MM.1S (cell line): Measurements from ENCODE around the gene COL28A1.

Experiments
- DNase-seq: peaks from one replicate; pipeline ENCODE4 v3.0.0-alpha.2; 2015
- H2AFZ ChIP-seq: fragments of 300-600 bp; sonication (generic); 2 replicates; pipeline ENCODE4 v1.6.0; 2016; ENCODE audit warnings: antibody characterized with exemption, low read length
- H3F3A ChIP-seq: fragments of 300-600 bp; sonication (generic); 2 replicates; pipeline ENCODE4 v1.6.1; 2016; ENCODE audit warnings: mild to moderate bottlenecking, antibody characterized with exemption, low read length, moderate library complexity, mixed read lengths; ENCODE audit not compliant: insufficient read depth
- H3K27ac ChIP-seq: fragments of 300-600 bp; sonication (generic); 2 replicates; pipeline ENCODE4 v1.5.1; 2016; ENCODE audit warnings: mild to moderate bottlenecking, low read length
- H3K27me3 ChIP-seq: fragments of 300-600 bp; sonication (generic); replicated peaks from 2 replicates; pipeline ENCODE4 v1.6.0; 2016; ENCODE audit warnings: low read length; ENCODE audit not compliant: insufficient read depth
- H3K36me3 ChIP-seq: fragments of 300-600 bp; sonication (generic); replicated peaks from 2 replicates; pipeline ENCODE4 v1.6.1; 2016; ENCODE audit warnings: mild to moderate bottlenecking, low read length, mixed read lengths; ENCODE audit not compliant: insufficient read depth
- H3K4me1 ChIP-seq: fragments of 300-600 bp; sonication (generic); 2 replicates; pipeline ENCODE4 v1.6.1; 2016; ENCODE audit warnings: low read length, mixed read lengths
- H3K4me2 ChIP-seq: fragments of 300-600 bp; sonication (generic); 2 replicates; pipeline ENCODE4 v1.6.0; 2016; ENCODE audit warnings: low read depth, low read length
- H3K4me3 ChIP-seq: fragments of 300-600 bp; sonication (generic); 2 replicates; pipeline ENCODE4 v1.5.1; 2016; ENCODE audit warnings: low read length, mixed read lengths
- H3K79me2 ChIP-seq: fragments of 300-600 bp; sonication (generic); 2 replicates; pipeline ENCODE4 v1.6.1; 2016; ENCODE audit warnings: mixed run types, low read length, mixed read lengths
- H3K9ac ChIP-seq: fragments of 300-600 bp; sonication (generic); 2 replicates; pipeline ENCODE4 v1.6.1; 2016; ENCODE audit warnings: low read length, mixed read lengths
- H3K9me2 ChIP-seq: fragments of 300-600 bp; sonication (generic); replicated peaks from 2 replicates; pipeline ENCODE4 v1.6.1; 2016; ENCODE audit warnings: mild to moderate bottlenecking, low read length, mixed read lengths; ENCODE audit not compliant: insufficient read depth
- H3K9me3 ChIP-seq: fragments of 300-600 bp; sonication (generic); replicated peaks from 2 replicates; pipeline ENCODE4 v1.6.1; 2016; ENCODE audit warnings: mild to moderate bottlenecking, low read length, mixed read lengths; ENCODE audit not compliant: insufficient read depth
- H4K20me1 ChIP-seq: fragments of 300-600 bp; sonication (generic); 2 replicates; pipeline ENCODE4 v1.6.1; 2016; ENCODE audit warnings: mild to moderate bottlenecking, low read length, moderate library complexity, mixed read lengths; ENCODE audit not compliant: insufficient read depth
- CTCF ChIP-seq: fragments of 300-600 bp; sonication (generic); IDR thresholded peaks from 2 replicates; pipeline ENCODE4 v1.5.1; 2016; ENCODE audit warnings: antibody characterized with exemption, low read length, mixed read lengths
- EZH2 ChIP-seq: fragments of 300-600 bp; sonication (generic); optimal IDR thresholded peaks from 2 replicates; pipeline ENCODE3; 2017; ENCODE audit warnings: low read depth, mild to moderate bottlenecking, antibody characterized with exemption, low read length, mixed read lengths
- EZH2phosphoT487 ChIP-seq: fragments of 300-600 bp; sonication (generic); IDR thresholded peaks from 2 replicates; pipeline ENCODE4 v1.6.1; 2018; ENCODE audit warnings: antibody characterized with exemption, low read length

COL28A1 gene

GRCh38 chr7:7577888-7578287, 42.2 kb upstream of the COL28A1 start:
- Histone ChIP-seq H4K20me1 (no peaks in the 10 kb centered on the region), H3K27ac (no peak overlapping the region), H3K4me3 (no peak overlapping the region), H2AFZ (no peak overlapping the region), H3F3A (no peaks in the 10 kb centered on the region), H3K36me3 (0 out of 2 replicates have a peak, but pooled peaks cover 4% of the 10 kb centered on the region), H3K27me3 (no peaks in the 10 kb centered on the region), H3K4me1 (peaks cover 15% of the 10 kb centered on the region), H3K4me2 (no peak overlapping the region), H3K9ac (no peak overlapping the region), H3K9me3 (no peaks in the 10 kb centered on the region), H3K79me2 (peaks cover 21% of the 10 kb centered on the region), H3K9me2 (no peaks in the 10 kb centered on the region)
- no peak for TF ChIP-seq EZH2
- TF ChIP-seq CTCF = no peak
- no peak for TF ChIP-seq EZH2phosphoT487
- DNase-seq = no peak

DNA sequence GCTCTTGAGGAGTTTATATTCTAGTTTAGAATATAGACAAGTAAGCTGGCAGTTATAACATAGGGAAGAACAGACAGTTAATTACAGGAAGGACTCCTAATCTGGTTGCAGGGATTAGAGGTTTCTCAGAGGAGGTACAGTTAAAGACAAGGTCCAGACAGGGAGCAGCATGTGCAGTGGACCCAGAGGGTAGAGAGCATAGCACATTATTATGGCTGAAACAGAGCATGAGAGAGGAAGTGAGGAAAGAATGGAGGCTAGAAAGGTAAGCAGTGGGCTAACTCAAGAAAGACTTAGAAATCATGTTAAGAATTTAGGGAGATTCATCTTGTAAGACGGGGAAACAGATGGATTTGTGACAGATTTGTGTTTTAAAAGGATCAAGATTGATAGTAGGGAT, 40.7 kb upstream of the COL28A1 start:
- no peak for DNase-seq

GRCh38 chr7:7573701-7574100, 38.0 kb upstream of the COL28A1 start:
- Histone ChIP-seq H3F3A (peaks cover 8% of the 10 kb centered on the region), H3K9ac (no peak overlapping the region), H3K79me2 (peaks cover 63% of the 10 kb centered on the region), H3K4me1 (peaks cover 29% of the 10 kb centered on the region), H3K27ac (no peak overlapping the region), H2AFZ (no peak overlapping the region), H3K9me3 (no peaks in the 10 kb centered on the region), H3K9me2 (no peaks in the 10 kb centered on the region), H3K27me3 (no peaks in the 10 kb centered on the region), H4K20me1 (no peaks in the 10 kb centered on the region), H3K36me3 (0 out of 2 replicates have a peak, but pooled peaks cover 4% of the 10 kb centered on the region), H3K4me2 (no peak overlapping the region), H3K4me3 (no peak overlapping the region)
- DNase-seq = no peak
- TF ChIP-seq EZH2phosphoT487 = no peak
- no peak for TF ChIP-seq EZH2
- TF ChIP-seq CTCF = no peak

More for the DNA sequence above, 40.7 kb upstream of the COL28A1 start:
- H3K9me3 ChIP-seq = no peaks in the 10 kb centered on the region
- H3K4me1 ChIP-seq = peaks cover 21% of the 10 kb centered on the region
- H3F3A ChIP-seq = no peaks in the 10 kb centered on the region
- no peak overlapping the region for H3K4me2 ChIP-seq
- no peaks in the 10 kb centered on the region for H3K27me3 ChIP-seq
- H3K9ac ChIP-seq = no peak overlapping the region
- no peak overlapping the region for H2AFZ ChIP-seq
- no peak for TF ChIP-seq CTCF
- no peak for TF ChIP-seq EZH2phosphoT487
- TF ChIP-seq EZH2 = no peak
- H3K36me3 ChIP-seq = 0 out of 2 replicates have a peak, but pooled peaks cover 4% of the 10 kb centered on the region
- no peaks in the 10 kb centered on the region for H4K20me1 ChIP-seq
- no peak overlapping the region for H3K27ac ChIP-seq
- H3K9me2 ChIP-seq = no peaks in the 10 kb centered on the region
- H3K79me2 ChIP-seq = peaks cover 36% of the 10 kb centered on the region
- no peak overlapping the region for H3K4me3 ChIP-seq
